Jurkat, Clone E6-1 (cell line): Measurements from ENCODE around the gene GADD45A.
"Not testable (repeated sequence)": the region's sequence is repeated elsewhere in the genome, so short reads cannot be mapped to it uniquely, and the experiment has no call there.

ENCODE experiments used
- DNase-seq: peaks from one replicate; pipeline ENCODE4 v3.0.0-alpha.2; 2011; ENCODE audit warnings: low read depth, low spot score
- H3K4me3 ChIP-seq: 2 replicates; pipeline ENCODE4 v1.5.1; 2011; ENCODE audit warnings: mild to moderate bottlenecking, low read length, control low read depth, moderate library complexity

The GADD45A gene

DNA sequence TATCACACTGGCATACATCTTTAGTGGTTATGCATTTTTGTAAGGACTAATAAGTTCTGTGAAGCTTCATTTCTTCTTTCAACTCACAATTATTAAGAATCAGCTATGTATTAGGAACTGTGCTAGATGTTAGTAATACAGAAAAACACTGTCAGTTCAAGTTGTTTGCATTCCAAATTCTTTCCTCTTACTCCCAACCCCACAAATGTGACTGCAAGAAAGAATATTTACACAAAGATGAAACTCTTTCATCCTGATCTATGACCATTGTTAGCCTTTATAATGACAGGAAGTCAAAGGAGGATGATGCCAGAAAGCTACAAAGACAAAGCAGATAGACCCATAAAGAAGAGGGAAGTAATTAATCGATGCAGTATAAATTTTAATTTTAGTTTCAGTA lies 21.0 kb upstream of the GADD45A start:
- DNase-seq, result no peak
- H3K4me3 ChIP-seq, result no peak overlapping the region

DNA sequence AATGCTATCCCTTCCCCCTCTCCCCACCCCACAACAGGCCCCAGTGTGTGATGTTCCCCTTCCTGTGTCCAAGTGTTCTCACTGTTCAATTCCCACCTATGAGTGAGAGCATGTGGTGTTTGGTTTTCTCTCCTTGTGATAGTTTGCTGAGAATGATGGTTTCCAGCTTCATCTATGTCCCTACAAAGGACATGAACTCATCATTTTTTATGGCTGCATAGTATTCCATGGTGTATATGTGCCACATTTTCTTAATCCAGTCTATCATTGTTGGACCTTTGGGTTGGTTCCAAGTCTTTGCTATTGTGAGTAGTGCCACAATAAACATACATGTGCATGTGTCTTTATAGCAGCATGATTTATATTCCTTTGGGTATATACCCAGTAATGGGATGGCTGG lies 19.7 kb upstream of the GADD45A start:
- DNase-seq, result not testable (repeated sequence)

DNA sequence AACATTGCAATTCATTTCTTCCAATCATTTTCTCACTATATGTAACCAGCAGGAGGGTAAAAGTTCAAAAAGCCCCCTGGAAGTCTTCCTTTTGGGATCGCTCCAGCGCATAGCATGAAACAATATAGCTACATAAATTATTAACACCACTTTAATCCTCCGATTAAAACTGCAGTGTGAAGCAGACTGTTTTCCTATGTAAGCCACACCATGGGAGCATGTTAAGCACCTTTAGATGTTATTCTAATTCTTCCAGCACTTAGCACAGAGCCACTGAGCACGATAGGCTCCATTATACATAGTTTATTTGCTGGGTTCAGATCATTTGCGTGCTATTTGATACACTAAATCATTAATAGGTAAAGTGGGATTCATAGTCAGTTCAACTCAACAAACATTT lies 18.4 kb upstream of the GADD45A start:
- no peak overlapping the region for H3K4me3 ChIP-seq
- no peak for DNase-seq

More for the DNA sequence above, 19.7 kb upstream of the GADD45A start:
- H3K4me3 ChIP-seq, result not testable (repeated sequence)

DNA sequence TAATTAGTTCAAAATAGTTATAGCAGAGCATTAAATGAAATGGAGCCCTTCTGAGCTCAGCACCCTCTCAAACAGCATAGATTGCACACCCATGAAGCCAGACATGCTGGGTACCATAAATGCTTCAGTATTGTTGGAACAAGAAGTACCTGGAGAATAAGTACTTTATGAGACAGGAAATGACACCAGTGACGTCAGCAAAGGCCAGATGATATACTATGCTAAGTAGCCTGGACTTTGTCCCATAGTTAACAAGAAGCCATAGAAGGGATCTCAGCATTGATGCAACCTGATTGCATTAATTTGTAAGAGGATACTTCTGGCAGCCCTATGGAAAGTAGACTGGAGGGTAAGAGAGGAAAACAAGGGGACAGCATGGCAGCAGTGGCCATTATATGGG lies 16.3 kb upstream of the GADD45A start:
- no peak overlapping the region for H3K4me3 ChIP-seq
- DNase-seq, result no peak

DNA sequence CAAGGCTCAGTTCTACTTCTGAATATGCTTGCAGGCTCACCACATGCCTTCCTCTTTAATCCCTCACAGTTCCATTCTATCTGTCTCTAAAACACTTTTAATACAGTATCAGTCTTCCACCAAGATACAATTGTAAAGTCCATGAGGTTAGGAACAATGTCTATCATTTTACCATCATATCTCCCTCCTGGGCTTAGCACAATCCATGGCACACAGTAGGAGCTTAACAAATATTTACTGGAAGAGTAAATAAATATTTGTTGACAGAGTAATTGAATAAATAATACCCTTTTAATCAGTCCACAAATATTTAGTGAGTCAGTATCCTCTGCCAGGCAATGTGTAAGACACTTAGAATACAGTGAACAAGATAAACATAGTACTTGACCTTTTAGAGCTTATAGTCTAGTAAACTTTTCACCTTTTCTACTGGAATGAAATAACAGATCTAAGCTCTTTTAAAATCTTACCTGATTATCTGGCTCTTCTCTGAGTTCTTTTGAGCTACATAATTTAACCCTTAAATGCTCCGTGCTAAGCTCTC lies 12.7 kb upstream of the GADD45A start:
- no peak overlapping the region for H3K4me3 ChIP-seq
- no peak for DNase-seq

DNA sequence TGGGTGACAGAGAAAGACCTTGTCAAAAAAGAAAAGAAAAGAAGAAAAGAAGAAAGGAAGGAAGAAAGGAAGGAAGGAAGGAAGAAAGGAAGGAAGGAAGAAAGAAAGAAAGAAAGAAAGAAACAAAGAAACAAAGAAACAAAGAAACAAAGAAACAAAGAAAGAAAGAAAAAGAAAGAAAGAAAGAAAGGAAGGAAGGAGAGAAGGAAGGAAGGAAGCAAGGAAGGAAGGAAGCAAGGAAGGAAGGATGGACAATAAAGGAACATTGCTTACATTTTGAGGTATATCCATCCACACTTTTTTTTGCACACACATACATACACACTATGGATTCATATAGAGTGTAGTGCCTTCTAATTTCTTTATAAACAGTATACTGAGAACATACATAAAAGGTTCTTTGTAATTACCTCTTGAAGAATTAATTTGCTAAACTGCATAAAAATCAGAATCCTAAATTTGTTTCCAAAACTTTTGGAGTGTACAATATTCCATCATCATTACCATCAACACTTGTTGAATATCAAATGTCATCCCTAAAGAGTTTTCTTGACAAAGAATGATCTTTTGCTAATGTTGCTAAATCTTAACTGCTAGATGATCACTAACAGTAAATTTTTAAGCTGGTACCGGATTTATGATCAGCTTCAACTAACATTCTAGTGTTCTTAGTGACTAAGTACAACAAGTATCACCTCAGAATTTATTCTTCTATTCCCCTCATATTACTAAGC lies 11.4 kb upstream of the GADD45A start:
- DNase-seq, result no peak
- no peak overlapping the region for H3K4me3 ChIP-seq

DNA sequence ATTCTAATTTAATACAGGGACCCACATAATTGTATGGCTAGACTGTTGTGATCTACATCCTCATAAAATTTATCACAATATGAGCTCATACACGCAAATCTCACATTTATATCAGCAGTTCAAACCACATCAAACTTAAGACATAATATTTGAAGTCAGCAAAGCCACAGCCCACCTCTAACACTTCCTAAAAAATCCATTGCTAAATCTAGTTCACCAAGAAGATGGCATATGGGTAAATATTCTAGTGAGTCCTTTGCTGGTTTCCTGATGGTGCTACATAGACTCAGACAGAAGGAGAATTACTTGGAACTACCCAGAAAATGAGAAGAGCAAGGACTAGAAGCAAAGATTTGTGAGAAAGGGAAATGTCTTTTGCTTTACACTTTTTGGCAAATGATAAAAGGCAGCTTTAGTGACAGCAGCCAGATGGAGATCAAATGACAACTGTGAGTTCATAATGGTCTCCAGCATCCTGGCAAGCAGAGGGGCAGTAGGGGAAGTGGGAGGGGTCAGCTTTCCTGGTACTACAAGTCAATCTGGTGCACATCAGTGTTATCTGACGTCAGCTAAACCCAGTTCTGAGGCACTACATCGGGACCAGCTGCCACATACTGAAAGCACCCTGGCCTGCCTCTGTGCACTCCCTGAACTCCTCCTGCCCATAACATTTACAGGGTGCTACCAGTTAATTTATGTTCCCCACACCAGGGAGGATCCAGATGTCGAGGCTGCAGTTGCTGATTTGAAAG lies 10.6 kb upstream of the GADD45A start:
- H3K4me3 ChIP-seq, result no peak overlapping the region

DNA sequence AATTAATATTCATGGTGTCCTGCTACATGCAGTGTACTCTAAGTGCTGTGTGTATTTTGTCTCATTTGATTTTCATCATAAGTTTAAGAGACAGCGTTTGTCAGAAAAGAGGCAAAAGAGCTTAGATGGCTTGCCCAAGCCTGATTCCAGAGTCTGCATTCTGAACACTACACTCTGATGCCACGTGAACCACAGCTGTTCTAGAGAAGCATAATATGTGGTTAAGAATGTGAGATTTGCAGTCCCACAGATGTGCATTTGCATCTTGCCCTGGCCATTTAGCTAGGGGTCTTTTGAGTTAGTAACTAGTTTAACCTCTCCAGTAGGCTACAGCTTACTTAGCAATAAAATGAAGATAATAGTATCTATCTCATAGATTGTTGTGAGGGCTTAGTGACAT lies 9.2 kb upstream of the GADD45A start:
- DNase-seq, result no peak
- H3K4me3 ChIP-seq, result no peak overlapping the region

More for the DNA sequence above, 10.6 kb upstream of the GADD45A start:
- DNase-seq, result peak; percentile 62

DNA sequence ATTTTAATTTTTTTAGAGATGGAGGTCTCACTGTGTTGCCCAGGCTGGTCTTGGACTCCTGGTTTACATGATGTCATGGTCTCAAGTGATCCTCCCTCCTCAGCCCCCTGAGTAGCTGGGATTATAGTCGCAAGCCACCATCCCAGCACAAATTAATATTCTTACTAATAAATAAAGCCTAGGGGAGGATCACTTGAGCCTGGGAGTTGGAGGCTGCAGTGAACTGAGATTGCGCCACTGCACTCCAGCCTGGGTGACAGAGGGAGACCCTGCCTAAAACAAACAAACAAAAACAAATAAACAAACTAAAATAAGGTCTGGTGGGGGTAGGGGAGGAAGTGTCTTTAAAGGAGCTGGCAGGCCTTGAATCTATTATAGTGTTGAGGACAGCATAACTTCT lies 8.7 kb upstream of the GADD45A start:
- no peak for DNase-seq

DNA sequence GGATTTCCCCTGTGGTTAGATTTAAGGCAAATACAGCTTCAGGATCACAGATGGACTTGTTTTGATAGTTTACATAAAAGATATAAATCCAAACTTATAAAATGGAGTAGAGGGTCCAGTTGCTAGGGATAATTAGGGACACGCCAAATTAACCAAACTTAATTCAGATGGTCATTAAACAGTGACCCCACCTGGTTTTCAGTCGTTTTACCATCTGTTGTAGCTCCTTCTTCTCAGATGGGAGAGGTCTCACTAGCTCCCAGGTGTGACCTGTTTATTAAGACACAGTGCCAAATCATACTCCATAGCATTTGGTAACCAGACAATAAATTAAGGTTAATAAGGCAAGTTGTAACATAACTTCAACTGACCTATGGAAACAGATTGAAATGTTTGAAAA lies 8.1 kb upstream of the GADD45A start:
- DNase-seq, result no peak
- H3K4me3 ChIP-seq, result no peak overlapping the region

More for the DNA sequence above, 8.7 kb upstream of the GADD45A start:
- H3K4me3 ChIP-seq, result no peak overlapping the region

DNA sequence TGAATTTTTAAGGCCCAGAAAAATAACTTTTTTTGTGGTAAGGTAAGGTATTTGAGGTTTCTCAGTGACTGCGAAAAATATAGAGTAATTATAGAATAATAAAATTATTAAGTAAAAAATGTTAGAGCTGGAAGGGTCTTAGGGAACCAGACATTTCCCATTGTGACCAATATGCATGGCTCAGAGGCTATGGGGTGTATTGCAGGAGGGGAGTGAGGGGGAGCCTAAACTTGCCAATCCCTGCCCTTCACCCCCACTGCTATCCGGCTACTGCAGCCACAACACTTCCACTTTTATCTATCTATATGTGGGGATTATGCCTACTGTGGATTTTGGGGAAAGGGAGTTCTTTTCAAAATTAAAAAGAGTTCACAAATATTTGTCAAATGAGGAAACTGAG lies 7.6 kb upstream of the GADD45A start:
- no peak overlapping the region for H3K4me3 ChIP-seq
- no peak for DNase-seq

DNA sequence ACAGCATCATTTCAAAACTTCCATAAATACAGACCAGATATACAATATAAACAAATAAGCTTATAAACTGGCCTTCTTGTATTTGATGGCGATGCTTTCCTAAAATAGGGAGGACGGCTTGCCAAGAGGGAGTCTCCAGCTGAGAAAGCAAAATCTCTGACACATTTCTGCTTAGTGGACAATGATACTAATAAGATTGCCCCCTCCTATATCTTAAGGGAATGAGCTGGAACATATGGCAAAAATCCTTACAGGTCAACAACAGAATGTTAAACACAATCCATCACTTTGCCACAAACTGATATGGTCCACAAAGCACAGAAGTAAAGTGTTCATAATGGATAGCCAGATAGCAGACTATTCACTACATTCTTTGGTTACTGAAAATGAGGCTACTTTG lies 7.1 kb upstream of the GADD45A start:
- no peak for DNase-seq
- no peak overlapping the region for H3K4me3 ChIP-seq

DNA sequence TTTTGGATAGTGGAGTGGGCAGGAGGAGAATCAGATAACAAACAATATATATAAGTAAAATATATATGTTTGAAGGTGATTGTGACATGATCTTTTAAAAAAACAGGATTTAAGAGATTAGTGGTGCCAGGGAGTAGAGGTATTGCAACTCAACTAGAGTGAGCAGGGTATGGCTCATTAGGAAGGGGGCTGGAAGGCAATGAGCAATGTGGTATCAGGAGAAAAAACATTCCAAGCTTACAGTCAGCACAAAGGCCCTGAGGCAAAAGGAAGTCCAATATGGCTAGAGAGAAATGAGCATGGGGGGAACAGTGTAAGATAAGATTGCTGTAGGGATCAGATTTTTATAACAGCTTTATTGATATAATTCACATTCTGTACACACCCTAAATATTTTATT lies 5.3 kb upstream of the GADD45A start:
- no peak overlapping the region for H3K4me3 ChIP-seq
- DNase-seq, result no peak

DNA sequence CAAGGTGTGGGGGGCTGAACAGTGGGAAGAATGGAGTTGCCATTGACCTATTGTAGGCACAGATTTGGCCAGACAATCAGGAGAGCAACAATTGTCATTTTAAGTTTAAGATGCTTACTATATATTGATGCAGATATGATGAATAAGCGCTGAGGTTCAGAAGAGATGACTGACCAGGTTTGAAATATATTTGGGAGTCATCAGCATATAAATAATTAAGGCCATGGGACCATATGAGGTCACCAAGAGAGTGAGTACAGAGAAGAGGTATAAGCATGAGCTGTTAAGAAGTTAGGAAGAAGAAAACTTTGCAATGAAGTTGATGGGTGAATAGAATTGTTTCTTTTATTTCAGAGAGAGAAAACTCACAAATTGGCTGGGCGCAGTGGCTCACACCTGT lies 4.5 kb upstream of the GADD45A start:
- no peak for DNase-seq
- H3K4me3 ChIP-seq, result no peak overlapping the region

DNA sequence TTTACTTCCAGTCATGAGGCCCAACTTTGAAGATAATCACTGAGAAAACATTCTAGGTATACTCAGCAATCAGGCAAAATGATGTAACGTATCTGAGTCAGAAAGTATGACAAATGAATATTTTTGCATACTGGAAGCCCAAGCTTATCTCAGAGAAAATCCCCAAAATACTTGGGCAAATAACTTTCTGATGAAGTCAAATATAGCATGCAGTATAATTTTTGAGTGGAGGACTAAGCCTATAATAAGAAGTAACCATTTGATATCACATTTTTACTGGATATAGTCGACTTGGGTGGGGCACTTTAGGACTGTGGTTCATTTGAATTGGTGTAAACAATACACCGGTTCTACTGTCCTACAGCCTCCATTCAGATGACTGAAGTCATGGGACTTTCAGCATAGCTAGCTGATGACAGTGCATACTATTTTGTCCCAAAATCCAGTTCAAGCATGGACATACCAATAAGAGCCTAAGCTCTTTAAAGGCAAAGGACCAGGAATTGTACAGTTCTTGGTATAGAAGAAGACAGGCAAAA lies 2.3 kb upstream of the GADD45A start:
- DNase-seq, result no peak
- H3K4me3 ChIP-seq, result no peak overlapping the region

DNA sequence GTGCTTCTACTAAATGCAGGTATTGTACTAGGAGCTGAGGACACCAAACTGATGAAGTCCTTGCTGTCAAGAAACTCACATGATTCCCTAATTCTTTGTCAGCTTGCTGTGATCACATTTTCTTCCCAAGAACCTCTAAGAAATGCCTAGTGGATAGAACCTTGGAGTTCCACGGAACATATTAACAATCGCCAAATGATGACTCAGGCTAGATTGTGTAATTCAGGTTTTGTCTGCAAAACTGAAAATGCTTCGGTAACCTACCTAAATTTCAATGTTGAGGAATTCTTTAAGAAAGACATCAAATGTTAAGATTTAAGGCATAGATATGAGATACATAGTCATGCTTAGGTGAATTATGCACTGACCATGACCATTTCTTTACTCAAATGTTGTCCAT lies 1.7 kb upstream of the GADD45A start:
- DNase-seq, result no peak
- no peak overlapping the region for H3K4me3 ChIP-seq

DNA sequence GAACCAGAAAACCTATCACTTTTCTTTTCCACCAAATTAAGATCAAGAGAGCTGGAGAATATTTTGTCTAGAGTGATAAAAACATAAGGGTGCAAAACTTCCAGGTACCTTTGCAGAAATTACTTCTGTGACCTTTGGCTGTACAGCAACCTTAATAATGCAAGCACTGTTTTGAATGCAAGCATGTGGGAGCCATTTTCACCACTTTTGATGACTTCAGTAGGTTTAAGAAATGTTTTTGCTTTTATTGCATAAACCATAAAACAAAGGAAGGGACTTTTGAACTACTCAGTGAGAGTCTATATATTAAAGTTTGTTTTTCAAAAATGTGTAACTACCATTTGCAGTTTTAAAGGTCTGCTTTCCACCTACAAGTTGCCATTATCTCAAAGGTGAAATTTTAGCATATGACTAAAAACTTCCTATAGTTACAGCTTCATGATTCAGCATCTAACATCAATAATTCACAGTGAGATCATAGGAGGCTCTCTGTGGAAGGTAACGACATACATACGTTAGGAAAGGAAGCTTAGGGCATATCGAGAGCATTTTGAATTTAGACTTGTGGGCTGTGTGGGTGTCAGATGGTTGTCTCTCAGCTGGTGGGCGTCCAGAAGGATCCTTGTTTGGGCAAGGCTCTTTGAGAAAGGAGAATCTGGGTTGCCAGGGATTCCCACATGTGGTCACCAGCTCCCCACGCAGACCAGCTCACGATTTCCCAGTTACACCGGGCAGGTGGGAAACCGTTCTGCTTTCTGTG lies 1.1 kb upstream of the GADD45A start:
- no peak for DNase-seq

DNA sequence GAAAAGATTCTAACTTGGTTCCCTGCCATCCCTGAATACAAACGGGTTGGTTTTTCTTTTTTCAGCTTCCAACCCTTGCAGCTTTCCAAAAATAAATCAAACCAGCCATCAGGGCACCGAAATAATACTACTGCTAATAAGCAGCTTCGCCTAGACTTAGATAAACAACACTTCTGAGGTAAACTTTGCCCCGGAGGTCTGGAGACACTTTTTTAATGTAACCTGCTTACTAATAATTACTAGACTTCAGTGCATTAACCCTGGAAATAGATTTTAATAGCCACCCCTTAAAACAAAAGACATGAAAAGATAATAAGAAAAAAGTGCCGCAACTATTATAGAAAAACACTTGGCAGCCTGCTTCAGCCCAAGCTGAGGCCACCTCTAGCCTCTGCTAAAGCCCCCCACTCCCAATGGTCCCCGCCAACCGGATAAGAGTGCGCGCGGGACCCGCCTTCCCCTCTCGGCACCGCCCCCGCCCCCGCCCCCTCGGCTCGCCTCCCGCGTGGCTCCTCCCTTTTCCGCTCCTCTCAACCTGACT lies 405 bp upstream of the GADD45A start:
- peak overlapping the region; percentile 25 for H3K4me3 ChIP-seq
- DNase-seq, result no peak

More for the DNA sequence above, 1.1 kb upstream of the GADD45A start:
- no peak overlapping the region; the same call in 1 of the 2 replicates for H3K4me3 ChIP-seq

DNA sequence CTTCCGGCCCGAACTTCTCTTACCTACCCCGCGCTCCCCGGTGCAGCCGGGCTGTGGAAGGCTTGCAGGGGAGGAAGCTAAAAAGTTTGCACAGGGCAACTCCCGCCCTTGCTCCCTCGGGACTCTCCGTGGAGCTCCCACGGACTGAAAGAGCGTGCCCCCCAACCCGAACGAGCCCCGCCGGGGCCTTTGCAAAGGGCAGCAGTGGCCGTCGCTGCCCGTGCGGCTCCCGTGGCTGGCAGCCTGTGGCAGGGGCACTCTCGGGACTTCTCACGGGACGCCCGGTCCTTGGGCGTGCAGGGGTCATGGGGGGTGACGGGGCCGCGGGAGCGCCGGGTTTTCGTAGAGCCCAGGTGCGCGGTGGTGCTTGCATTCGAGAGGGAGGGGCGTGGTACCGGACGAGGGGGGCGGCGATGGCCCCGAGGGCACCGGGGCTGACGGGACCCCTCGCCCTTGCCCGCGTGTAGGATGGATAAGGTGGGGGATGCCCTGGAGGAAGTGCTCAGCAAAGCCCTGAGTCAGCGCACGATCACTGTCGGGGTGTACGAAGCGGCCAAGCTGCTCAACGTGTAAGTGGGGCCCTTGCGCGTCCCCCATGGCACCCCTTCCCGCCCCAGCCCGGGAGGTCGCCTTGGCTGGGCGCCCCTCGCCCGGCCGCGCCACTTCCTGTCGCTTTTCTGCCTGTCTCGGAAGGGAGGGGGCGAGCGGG lies 711 bp downstream of the GADD45A start:
- DNase-seq, result no peak
- peak overlapping the region; percentile 79 for H3K4me3 ChIP-seq
